H1 (cell line): ENCODE measurements around the gene FGF21.
A peak's percentile ranks its signal among the peaks of the same experiment; 100 is the strongest.

ENCODE experiments used
- EZH2 ChIP-seq: fragments of 200-600 bp; sonication (generic); IDR thresholded peaks from 2 replicates; pipeline ENCODE4 v1.7.1; 2012; ENCODE audit warnings: low read depth, mild to moderate bottlenecking, moderate library complexity, low read length, inconsistent platforms; ENCODE audit not compliant: severe bottlenecking
- GTF2F1 ChIP-seq: IDR thresholded peaks from 2 replicates; pipeline ENCODE4 v1.6.1; 2012; ENCODE audit warnings: low read depth, low read length, improper control_type of control experiment, borderline replicate concordance
- NANOG ChIP-seq: IDR thresholded peaks from 2 replicates; pipeline ENCODE4 v1.6.1; 2011; ENCODE audit warnings: low read length, low read depth, mild to moderate bottlenecking, inconsistent platforms; ENCODE audit not compliant: insufficient read depth, poor library complexity, severe bottlenecking
- NRF1 ChIP-seq: IDR thresholded peaks from 2 replicates; pipeline ENCODE4 v1.6.1; 2011; ENCODE audit warnings: mild to moderate bottlenecking, low read depth, low read length, improper control_type of control experiment
- POLR2AphosphoS5 ChIP-seq: IDR thresholded peaks from 2 replicates; pipeline ENCODE4 v1.6.1; 2011; ENCODE audit warnings: low read depth, low read length
- TF ChIP-seq, protein P1 (sequence below), 3 experiments: IDR thresholded peaks; 1 replicate in 2 of 3; 2 replicates in 1 of 3; pipeline versions ENCODE4 v1.5.1 to v1.6.1; 2011; ENCODE audit warnings: low read length in 3 of 3, mild to moderate bottlenecking in 3 of 3, inconsistent platforms in 2 of 3, low read depth in 1 of 3, moderate library complexity in 1 of 3; ENCODE audit not compliant: insufficient read depth in 1 of 3; ENCODE audit errors: control extremely low read depth in 1 of 3

DNA sequence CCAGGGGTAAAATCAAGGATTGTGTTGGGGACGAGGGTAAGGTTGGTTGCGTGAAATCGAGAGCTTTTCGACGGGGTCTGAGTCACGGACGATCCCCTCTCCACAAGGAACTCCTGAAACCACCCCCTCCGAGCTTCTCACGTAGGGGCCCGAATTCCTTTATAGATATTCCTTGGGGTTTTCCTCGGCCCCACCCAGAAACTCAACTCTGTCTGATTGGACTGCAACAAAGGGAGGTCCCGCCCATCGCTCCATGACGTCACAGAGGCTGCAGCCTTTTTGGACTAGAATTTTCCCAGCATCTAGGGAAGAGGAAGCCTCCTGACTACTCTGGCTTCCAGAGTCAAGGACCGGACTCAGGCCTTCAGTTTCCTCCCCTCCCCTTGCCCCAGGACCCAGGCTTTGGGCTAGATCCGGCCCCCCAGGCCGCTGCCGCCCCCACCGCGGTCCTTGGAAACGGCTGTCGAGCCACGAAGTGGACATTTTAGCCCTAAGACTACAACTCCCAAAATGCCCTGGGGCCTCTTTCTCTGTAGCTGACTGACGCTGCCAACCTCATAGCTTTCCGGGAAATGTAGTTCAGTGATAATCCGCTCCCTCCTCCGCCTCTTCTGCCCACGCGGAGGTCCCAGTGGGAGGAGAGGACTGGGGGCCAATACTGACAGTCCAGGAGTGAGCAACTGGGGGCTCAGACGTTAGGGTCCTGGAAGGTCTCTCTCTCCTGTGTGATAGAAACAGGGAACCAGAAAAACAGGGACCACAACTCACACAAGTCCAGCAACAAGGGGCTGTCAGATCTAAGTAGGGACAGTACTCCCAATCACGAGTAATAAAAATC is 8.4 kb upstream of the FGF21 start, which contains the start of gene IZUMO1:
- TF ChIP-seq EZH2 = no peak
- no peak for TF ChIP-seq NANOG
- TF ChIP-seq NRF1 = no peak
- TF ChIP-seq, protein P1, sequence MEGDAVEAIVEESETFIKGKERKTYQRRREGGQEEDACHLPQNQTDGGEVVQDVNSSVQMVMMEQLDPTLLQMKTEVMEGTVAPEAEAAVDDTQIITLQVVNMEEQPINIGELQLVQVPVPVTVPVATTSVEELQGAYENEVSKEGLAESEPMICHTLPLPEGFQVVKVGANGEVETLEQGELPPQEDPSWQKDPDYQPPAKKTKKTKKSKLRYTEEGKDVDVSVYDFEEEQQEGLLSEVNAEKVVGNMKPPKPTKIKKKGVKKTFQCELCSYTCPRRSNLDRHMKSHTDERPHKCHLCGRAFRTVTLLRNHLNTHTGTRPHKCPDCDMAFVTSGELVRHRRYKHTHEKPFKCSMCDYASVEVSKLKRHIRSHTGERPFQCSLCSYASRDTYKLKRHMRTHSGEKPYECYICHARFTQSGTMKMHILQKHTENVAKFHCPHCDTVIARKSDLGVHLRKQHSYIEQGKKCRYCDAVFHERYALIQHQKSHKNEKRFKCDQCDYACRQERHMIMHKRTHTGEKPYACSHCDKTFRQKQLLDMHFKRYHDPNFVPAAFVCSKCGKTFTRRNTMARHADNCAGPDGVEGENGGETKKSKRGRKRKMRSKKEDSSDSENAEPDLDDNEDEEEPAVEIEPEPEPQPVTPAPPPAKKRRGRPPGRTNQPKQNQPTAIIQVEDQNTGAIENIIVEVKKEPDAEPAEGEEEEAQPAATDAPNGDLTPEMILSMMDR (IDR thresholded peaks at IDR 0.05; ENCODE audit: control extremely low read depth in 1 of 3, insufficient read depth in 1 of 3, low read depth in 1 of 3, low read length in 3 of 3) = no peak
- TF ChIP-seq GTF2F1 = no peak
- TF ChIP-seq POLR2AphosphoS5 = peak; percentile 45
